M059J (cell line): ENCODE results near the gene SMARCD2. TPM values are rescaled to one million over a fixed set of nuclear protein-coding genes. Genes with fewer than 3 reads are reported as not detected.
"Not testable (repeated sequence)": the region's sequence is repeated elsewhere in the genome, so short reads cannot be mapped to it uniquely, and the experiment has no call there.

ENCODE experiments used
- DNase-seq: peaks from one replicate; pipeline ENCODE4 v3.0.0-alpha.2; 2012; ENCODE audit warnings: low read depth
- total RNA-seq: library from RNA; depleted of rRNA; stranded (reverse); fragments of >200 nt; shearing (Covaris generic); gene quantifications from 2 replicates; pipeline ENCODE4 v1.2.3, GENCODE V29; 2014; rRNA removed

Gene SMARCD2
- total RNA-seq, 1 experiment from 2014 or later = 81.1 TPM

GRCh38 chr17:63804328-63804727 is 38.2 kb downstream of the SMARCD2 start:
- DNase-seq = no peak

GRCh38 chr17:63800783-63801182 is 41.7 kb downstream of the SMARCD2 start:
- no peak for DNase-seq

DNA sequence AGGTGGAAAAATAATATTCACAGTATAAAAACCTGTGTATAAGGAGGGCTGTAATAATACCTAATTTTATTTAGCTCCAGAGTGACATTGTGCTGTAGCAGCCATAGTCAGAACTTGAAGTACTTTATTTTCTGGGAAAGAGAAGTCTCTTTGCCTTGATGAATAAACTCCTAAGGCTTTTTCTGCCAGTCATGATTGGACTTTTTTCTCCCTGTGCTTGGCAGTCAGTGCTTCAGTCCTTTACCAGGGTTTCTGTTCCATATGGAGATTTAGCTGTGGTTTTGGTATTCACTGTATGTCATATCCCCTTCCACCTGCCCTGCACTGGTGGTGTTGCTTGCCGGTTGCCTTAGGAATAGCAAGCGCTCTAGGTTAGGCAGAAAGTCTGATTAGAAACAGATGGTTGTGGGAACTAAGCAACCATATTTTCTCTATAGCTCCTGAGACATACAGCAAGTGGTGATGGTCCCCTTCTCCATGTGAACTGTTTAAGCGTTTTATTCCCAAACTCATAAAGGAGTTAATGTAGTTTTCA is 43.8 kb downstream of the SMARCD2 start:
- no peak for DNase-seq

GRCh38 chr17:63796375-63796774 is 46.1 kb downstream of the SMARCD2 start:
- not testable (repeated sequence) for DNase-seq

GRCh38 chr17:63792055-63792729 is 50.3 kb downstream of the SMARCD2 start:
- no peak for DNase-seq

DNA sequence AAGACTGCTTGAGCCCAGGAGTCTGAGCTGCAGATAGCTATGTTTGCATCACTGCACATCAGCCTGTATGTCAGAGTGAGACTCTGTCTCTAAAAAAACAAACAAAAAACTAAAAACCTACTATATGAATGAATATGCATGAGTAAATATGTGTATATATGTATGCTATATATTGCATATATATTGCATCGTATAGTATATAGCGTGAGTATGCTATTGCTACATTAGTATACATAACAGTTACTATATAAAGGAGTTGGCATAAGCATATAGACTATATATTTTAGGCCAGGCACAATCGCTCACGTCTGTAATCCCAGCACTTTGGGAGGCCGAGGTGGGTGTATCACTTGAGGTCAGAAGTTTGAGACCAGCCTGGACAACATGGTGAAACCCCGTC is 52.4 kb downstream of the SMARCD2 start:
- DNase-seq = no peak

DNA sequence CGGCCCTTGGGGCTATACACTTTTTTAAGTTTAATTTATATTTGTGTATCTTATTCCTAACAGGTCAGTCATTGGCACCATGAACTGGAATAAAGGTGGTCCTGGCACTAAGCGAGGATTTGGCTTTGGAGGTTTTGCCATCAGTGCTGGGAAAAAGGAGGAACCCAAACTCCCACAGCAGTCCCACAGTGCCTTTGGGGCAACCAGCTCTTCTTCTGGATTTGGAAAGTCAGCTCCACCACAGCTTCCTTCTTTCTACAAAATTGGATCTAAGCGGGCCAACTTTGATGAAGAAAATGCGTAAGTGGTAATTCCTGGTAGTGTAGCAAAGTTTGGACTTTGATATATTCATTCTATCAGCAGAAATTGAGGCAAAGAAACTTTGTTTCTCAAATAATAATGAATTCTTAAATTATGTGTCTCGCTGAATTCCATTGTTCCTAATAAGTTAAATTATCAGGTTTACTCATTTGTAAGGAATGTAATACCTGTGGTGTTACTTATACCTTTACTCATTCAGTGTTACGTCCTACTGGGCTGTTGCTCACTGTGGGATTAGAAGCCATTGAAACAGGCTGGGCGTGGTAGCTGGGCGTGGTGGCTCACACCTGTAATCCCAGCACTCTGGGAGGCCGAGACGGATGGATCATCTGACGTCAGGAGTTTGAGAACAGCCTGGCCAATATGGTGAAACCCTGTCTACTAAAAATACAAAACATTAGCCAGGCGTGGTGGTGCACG is 55.3 kb downstream of the SMARCD2 start:
- no peak for DNase-seq

GRCh38 chr17:63786117-63786516 is 56.4 kb downstream of the SMARCD2 start:
- DNase-seq = no peak

- peak; percentile 58 for DNase-seq
Observed at GRCh38 chr17:63785556-63785955, 56.9 kb downstream of the SMARCD2 start.

- DNase-seq = no peak
Observed at GRCh38 chr17:63783522-63783921, 59.0 kb downstream of the SMARCD2 start.

Other genes with a start within 250 kb of the SMARCD2 start
- 19.6 and 26.7 TPM in 2 replicates for gene TACO1, start 241.8 kb downstream of the SMARCD2 start, total RNA-seq
- gene MAP3K3, start 220.3 kb downstream of the SMARCD2 start, total RNA-seq = 15.8 and 24.0 TPM in 2 replicates
- 4.3 and 6.8 TPM in 2 replicates for gene LIMD2, start 142.6 kb downstream of the SMARCD2 start, total RNA-seq
- 15.2 and 18.3 TPM in 2 replicates for gene STRADA, start 100.9 kb downstream of the SMARCD2 start, total RNA-seq
- gene CCDC47, start 69.1 kb downstream of the SMARCD2 start, total RNA-seq = 46.2 and 64.1 TPM in 2 replicates
- gene DDX42, start 68.5 kb downstream of the SMARCD2 start, total RNA-seq = 27.7 and 35.2 TPM in 2 replicates
- 38.3 and 47.6 TPM in 2 replicates for gene PSMC5, start 15.3 kb downstream of the SMARCD2 start, total RNA-seq
- gene FTSJ3, start 15.0 kb downstream of the SMARCD2 start, total RNA-seq = 59.4 and 98.1 TPM in 2 replicates
- not detected in 2 replicates for gene CSH2, start 31.0 kb upstream of the SMARCD2 start, total RNA-seq
- not detected in 2 replicates for gene GH2, start 39.3 kb upstream of the SMARCD2 start, total RNA-seq
- gene CSH1, start 53.9 kb upstream of the SMARCD2 start, total RNA-seq = not detected in 2 replicates
- gene CSHL1, start 68.6 kb upstream of the SMARCD2 start, total RNA-seq = not detected in 2 replicates
- gene GH1, start 76.2 kb upstream of the SMARCD2 start, total RNA-seq = not detected in 2 replicates
- 0.27 and 0.54 TPM in 2 replicates for gene CD79B, start 89.6 kb upstream of the SMARCD2 start, total RNA-seq
- gene SCN4A, start 130.2 kb upstream of the SMARCD2 start, total RNA-seq = not detected in 2 replicates
- 0.05 TPM in 1 of 2 replicates, not detected in the other for gene PRR29, start 155.7 kb upstream of the SMARCD2 start, total RNA-seq
- gene ICAM2, start 177.9 kb upstream of the SMARCD2 start, total RNA-seq = 0.84 and 1.0 TPM in 2 replicates